Measurements from ENCODE around the gene BOC. TPM values are rescaled to one million over a fixed set of nuclear protein-coding genes. Genes with fewer than 3 reads are reported as not detected.

Gene BOC
- total RNA-seq, 1 donor = 16.9 TPM

- no peak overlapping the region for H3K4me3 ChIP-seq (ENCODE audit: low read depth, low read length)
- TF ChIP-seq CTCF (IDR thresholded peaks at IDR 0.05; ENCODE audit: insufficient read depth, low read length) = no peak
- no peak for DNase-seq (ENCODE audit: low read depth)
Measured at GRCh38 chr3:113292933-113293332, 81.6 kb downstream of the BOC start.

GRCh38 chr3:113293348-113293747, 82.0 kb downstream of the BOC start:
- H3K4me3 ChIP-seq (ENCODE audit: low read depth, low read length) = no peak overlapping the region
- DNase-seq (ENCODE audit: low read depth) = no peak
- no peak for TF ChIP-seq CTCF (IDR thresholded peaks at IDR 0.05; ENCODE audit: insufficient read depth, low read length)

GRCh38 chr3:113295463-113295862, 84.1 kb downstream of the BOC start:
- TF ChIP-seq CTCF (IDR thresholded peaks at IDR 0.05; ENCODE audit: insufficient read depth, low read length) = no peak
- no peak overlapping the region for H3K4me3 ChIP-seq (ENCODE audit: low read depth, low read length)
- DNase-seq (ENCODE audit: low read depth) = no peak

- no peak for DNase-seq (ENCODE audit: low read depth)
- no peak for TF ChIP-seq CTCF (IDR thresholded peaks at IDR 0.05; ENCODE audit: insufficient read depth, low read length)
- H3K4me3 ChIP-seq (ENCODE audit: low read depth, low read length) = no peak overlapping the region
Measured at GRCh38 chr3:113297287-113297686, 85.9 kb downstream of the BOC start.

GRCh38 chr3:113297841-113298240, 86.5 kb downstream of the BOC start:
- no peak overlapping the region for H3K4me3 ChIP-seq (ENCODE audit: low read depth, low read length)
- TF ChIP-seq CTCF (IDR thresholded peaks at IDR 0.05; ENCODE audit: insufficient read depth, low read length) = no peak
- DNase-seq (ENCODE audit: low read depth) = no peak

GRCh38 chr3:113300596-113300995, 89.2 kb downstream of the BOC start:
- no peak for DNase-seq (ENCODE audit: low read depth)
- no peak overlapping the region for H3K4me3 ChIP-seq (ENCODE audit: low read depth, low read length)
- no peak for TF ChIP-seq CTCF (IDR thresholded peaks at IDR 0.05; ENCODE audit: insufficient read depth, low read length)

GRCh38 chr3:113304102-113304501, 92.7 kb downstream of the BOC start:
- H3K4me3 ChIP-seq (ENCODE audit: low read depth, low read length) = no peak overlapping the region
- no peak for TF ChIP-seq CTCF (IDR thresholded peaks at IDR 0.05; ENCODE audit: insufficient read depth, low read length)
- DNase-seq (ENCODE audit: low read depth) = no peak

All from fibroblast of the aortic adventitia (primary cell).